Ishikawa (cell line): Measurements from ENCODE around the gene NAT10.

ENCODE experiments used
- CEBPB ChIP-seq: IDR thresholded peaks from 2 replicates; pipeline ENCODE4 v1.6.1; 2012
- CREB1 ChIP-seq: IDR thresholded peaks from 2 replicates; pipeline ENCODE4 v1.6.1; 2012; ENCODE audit warnings: low read depth
- EP300 ChIP-seq: IDR thresholded peaks from 2 replicates; pipeline ENCODE4 v1.6.1; 2012; ENCODE audit warnings: borderline replicate concordance
- FOXM1 ChIP-seq: IDR thresholded peaks from 2 replicates; pipeline ENCODE4 v1.6.1; 2012; ENCODE audit warnings: low read depth, borderline replicate concordance
- NFIC ChIP-seq: IDR thresholded peaks from 2 replicates; pipeline ENCODE4 v1.6.1; 2012
- RAD21 ChIP-seq: IDR thresholded peaks from 2 replicates; pipeline ENCODE4 v1.6.1; 2012; ENCODE audit warnings: low read depth
- REST ChIP-seq: IDR thresholded peaks from 2 replicates; pipeline ENCODE4 v1.6.1; 2012; ENCODE audit warnings: low read depth, mild to moderate bottlenecking
- TAF1 ChIP-seq: IDR thresholded peaks from 2 replicates; pipeline ENCODE4 v1.6.1; 2012; ENCODE audit warnings: low read depth, mild to moderate bottlenecking
- TCF12 ChIP-seq: IDR thresholded peaks from 2 replicates; pipeline ENCODE4 v1.6.1; 2012; ENCODE audit warnings: low read depth
- TEAD4 ChIP-seq: IDR thresholded peaks from 2 replicates; pipeline ENCODE4 v1.6.1; 2012
- USF1 ChIP-seq: IDR thresholded peaks from 2 replicates; pipeline ENCODE4 v1.6.1; 2012
- YY1 ChIP-seq: IDR thresholded peaks from 2 replicates; pipeline ENCODE4 v1.6.1; 2012; ENCODE audit warnings: low read depth
- ZBTB7A ChIP-seq: IDR thresholded peaks from 2 replicates; pipeline ENCODE4 v1.6.1; 2012; ENCODE audit warnings: low read depth
- TF ChIP-seq, protein P1 (sequence below): IDR thresholded peaks from 2 replicates; pipeline ENCODE4 v1.6.1; 2012

DNA sequence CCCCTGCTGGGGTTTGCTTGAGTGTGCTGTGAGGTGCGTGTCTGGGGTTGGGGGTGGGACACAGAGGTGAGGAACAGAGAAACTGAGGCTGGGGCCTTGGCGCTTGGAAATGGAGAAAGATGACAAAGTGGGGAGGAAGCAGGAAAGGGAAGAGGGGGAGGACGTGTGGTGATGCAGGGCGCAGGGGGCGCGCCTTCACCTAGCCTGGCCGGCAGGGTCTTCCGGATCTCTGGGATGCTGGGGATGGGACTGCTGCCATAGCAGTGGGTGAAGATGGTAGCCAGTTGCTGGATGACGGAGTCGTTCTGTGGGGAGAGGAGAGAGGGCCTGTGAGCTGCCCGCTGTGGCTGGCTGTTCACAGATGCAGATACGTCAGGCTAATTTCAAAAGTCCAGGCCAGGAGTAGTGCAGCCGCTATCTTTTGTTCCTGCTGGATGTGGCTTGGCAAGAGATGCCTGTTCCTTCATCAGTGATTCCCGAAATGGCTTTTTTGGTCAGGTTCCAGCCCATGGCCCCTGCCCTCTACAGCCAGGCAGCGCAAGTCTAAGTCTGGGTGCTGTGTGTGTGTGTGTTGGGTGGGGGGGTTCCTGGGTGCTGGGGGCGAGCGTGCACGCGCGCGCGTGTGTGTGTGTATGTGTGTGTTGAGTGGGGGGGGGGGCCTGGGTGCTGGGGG is 54.8 kb downstream of the NAT10 start:
- TF ChIP-seq REST (no peak), TAF1 (no peak), ZBTB7A (no peak), YY1 (no peak), RAD21 (no peak), NFIC (no peak), EP300 (no peak), TEAD4 (no peak), FOXM1 (no peak), TCF12 (no peak), CREB1 (no peak), USF1 (no peak), CEBPB (no peak)
- TF ChIP-seq, protein P1, sequence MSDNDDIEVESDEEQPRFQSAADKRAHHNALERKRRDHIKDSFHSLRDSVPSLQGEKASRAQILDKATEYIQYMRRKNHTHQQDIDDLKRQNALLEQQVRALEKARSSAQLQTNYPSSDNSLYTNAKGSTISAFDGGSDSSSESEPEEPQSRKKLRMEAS = no peak
